HG02588 (cell line): ENCODE data around the gene SMIM35.

Experiments used
- ATAC-seq: cut with Tn5 transposase; IDR thresholded peaks from one replicate; pipeline ENCODE4 v1.9.1; 2021; ENCODE audit warnings: mild to moderate bottlenecking, moderate library complexity; ENCODE audit not compliant: unreplicated experiment

SMIM35 gene

DNA sequence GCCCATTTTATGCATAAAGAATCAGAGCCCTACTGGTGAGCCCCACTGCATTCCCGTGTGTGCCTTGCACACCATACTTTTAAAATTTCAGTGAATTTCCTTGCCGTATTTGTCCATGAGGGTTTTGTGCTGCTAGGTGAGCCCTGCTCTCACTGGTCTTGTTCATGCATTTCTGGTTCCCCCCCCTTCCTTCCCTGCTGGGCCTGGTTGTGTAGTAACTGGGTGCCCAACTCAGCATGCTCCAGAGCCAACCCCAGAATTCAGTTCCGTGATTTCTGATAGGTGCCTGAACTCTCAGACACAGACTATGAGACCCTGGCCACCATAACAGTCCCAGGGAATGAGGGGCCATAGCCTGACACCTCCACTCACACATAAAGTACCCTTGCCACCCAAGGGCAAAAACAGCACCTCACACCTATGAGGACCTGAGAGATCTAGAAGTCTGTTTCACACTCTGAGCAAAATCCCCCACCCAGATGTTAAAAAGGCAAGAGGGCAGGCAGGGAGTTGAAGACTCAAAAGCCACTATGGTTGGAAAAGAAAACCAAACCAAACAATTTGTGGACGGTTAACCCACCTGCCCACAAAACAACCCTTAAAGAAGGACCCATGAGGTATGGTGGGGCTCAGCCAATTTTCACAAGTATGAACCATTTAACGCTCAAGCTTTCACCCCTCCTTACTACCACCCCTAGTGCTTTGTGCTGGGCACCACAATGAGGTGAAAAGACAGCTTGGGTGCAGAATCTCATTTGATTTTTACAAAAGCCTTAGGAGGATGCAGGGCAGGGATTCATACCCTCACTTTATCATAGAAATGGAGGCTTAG lies 117.4 kb downstream of the SMIM35 start:
- no peak for ATAC-seq

DNA sequence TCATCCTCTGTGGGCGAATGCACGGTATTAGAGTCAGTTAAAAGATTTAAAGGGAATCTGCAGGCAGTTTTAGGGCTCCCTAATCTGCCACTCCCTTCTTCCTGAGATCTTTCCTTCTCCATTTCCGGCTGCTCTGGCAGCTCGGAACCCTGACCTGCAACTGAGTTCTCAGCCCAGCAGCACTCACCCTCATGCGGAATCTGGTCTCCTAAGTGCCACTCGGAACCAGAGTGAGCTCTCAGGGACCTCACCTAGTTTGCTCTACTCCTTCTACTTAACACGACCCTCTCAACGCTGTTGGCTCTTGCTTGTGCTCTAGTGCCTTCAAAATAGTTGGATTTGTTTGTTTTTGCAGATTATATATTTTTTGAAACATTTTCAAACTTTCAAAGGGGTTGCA lies 119.9 kb downstream of the SMIM35 start:
- ATAC-seq = no peak

DNA sequence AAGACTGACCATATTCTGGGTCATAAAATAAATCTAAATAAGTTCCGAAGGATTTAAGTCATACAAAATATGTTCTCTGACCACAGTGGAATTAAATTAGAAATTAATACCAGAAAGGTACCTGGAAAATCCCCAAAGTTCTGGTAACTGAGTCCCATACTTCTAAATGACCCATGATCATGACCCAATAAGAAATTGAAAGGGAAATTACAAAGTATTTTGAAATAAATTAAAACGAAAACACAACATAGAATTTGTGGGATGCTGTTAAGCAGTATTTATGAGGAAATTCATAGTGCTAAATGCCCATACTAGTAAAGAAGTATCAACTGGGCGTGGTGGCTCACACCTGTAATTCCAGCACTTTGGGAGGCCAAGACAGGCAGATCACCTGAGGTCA lies 123.9 kb downstream of the SMIM35 start:
- ATAC-seq = no peak

DNA sequence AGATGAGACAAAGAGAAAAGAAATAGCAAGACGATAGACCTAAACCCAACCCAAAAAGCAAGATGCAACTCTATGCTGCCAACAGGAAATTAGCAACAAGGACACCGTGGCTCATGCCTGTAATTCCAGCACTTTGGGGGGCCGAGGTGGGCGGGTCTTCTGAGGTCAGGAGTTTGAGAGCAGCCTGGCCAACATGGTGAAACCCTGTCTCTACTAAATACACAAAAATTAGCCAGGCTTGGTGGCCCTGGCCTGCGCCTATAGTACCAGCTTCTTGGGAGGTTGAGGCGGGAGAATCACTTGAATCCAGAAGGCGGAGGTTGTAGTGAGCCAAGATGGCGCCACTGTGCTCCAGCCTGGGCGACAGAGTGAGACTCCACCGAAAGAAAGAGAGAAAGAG lies 124.9 kb downstream of the SMIM35 start:
- ATAC-seq = no peak

DNA sequence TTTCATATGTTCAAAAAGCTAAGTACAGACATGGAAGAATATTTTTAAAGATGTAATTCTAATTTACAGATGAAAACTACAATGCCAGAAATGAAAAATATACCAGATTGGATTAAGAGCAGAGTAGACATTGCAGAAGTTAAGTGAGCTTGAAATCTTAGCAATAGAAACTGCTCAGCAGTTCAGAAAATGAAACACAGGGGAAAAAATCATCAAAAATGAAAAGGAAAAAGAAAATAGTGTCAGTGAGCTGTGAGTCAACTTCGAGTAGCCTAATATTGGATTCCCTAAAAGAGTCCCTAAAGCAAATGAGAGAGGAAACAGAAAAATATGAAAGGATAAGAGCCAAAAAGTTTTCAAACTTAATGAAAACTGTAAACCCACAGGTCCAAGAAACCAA lies 126.4 kb downstream of the SMIM35 start:
- ATAC-seq = no peak

DNA sequence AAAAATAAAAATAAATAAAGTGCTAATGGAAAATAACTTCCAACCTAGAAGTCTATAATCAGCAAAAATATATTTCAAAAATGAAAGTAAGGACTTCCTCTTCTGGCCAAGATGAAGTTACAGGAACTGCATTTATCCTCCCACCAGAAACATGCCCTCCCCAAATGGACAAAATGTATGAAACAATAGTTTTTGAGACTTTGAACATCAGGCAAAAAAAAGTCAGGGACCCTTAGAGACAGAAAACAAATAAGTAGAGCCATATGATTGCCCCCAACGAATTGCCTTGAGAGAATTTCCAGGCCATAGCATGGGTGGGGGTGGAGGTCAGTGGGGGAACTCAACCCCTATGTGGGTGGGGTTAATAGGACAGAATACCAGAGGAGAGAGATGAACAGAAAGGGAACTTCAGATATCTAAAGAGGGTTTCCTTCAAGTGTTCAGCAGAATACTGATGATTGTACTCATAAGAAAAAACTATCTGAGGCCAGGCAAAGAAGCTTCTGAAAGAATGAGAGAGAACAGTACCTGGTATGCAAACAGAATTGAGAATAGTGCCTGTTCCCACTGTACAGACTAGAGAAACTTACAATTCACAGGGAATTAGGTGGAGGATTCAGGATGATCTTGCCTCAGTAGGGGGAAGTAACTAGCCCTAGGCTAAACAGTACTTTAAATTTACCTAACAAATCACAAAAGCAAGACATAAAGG lies 127.2 kb downstream of the SMIM35 start:
- ATAC-seq = no peak

DNA sequence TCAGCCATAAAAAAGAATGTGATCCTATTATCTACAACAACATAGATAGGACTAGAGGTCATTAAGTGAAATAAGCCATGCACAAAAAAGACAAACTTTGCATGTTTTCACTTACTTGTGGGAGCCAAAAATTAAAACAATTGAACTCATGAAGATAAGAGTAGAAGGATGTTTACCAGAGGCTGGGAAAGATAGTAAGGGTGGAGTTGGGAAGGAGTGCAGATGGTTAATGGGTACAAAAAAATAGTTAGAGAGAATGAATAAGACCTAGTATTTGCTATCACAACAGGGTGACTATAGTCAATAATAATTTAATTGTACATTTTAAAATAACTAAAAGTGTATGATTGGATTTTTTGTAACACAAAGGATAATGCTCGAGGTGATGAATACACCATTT lies 127.8 kb downstream of the SMIM35 start:
- ATAC-seq = no peak
